Measurements from ENCODE around the gene MTRF1. TPM values are rescaled to one million over a fixed set of nuclear protein-coding genes. Genes with fewer than 3 reads are reported as not detected.

MTRF1 gene
- total RNA-seq, 2 donors from 2014 or later, result 15.0 to 15.4 TPM

DNA sequence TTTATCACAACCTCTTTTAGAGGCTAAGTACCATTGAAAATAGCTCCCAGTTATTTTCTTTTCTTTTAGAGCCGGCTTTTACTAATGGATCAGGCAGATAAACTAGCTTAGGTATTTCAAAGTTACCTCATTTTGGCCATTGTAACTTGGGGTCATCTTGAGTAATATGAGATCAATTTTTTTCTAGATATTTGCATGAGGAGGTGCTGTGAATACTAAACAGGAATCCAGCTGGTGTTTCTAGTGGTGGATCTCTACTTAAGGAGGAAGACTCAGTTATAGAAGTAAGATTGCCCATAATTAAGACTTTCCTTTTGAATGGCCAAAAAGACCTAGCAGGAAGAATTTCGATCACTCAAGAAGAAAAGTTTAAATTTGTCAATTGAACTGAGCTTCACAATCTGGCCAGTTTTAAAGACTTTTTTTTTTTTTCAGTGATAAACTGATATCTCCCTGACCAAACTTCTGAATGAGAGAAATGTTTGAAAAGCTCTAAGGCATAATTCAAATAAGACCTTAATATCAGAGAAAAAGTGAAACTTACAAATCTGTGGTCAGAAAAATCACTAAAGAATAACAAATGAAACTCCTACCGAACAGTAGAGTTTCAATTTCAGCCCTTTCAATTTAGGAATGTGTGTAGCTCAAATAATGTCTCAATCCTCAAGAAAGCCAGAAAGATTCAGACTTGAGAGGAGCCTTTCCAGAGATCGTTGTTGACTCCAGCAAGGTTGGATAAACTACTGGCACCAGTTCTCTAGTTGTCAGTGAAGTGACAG is 36.1 kb upstream of the MTRF1 start:
- Histone ChIP-seq H3K27me3 (ENCODE audit: control insufficient read depth, insufficient read depth, low read length, poor library complexity, severe bottlenecking) (no peaks in the 10 kb centered on the region), H3K27ac (ENCODE audit: low read depth, low read length) (no peak overlapping the region), H3K36me3 (ENCODE audit: control insufficient read depth, insufficient read depth, low read length) (no peaks in the 10 kb centered on the region), H3K4me1 (ENCODE audit: control insufficient read depth, insufficient read depth, low read length) (no peaks in the 10 kb centered on the region), H3K4me3 (ENCODE audit: low read length) (no peak overlapping the region), H3K9ac (ENCODE audit: extremely low read depth, low read length, poor library complexity, severe bottlenecking) (no peak overlapping the region), H3K9me3 (ENCODE audit: control insufficient read depth, low read length) (no peaks in the 10 kb centered on the region)
- no peaks in the 10 kb centered on the region for H3K27me3 Mint-ChIP-seq (ENCODE audit: insufficient read depth)
- TF ChIP-seq, protein P1, sequence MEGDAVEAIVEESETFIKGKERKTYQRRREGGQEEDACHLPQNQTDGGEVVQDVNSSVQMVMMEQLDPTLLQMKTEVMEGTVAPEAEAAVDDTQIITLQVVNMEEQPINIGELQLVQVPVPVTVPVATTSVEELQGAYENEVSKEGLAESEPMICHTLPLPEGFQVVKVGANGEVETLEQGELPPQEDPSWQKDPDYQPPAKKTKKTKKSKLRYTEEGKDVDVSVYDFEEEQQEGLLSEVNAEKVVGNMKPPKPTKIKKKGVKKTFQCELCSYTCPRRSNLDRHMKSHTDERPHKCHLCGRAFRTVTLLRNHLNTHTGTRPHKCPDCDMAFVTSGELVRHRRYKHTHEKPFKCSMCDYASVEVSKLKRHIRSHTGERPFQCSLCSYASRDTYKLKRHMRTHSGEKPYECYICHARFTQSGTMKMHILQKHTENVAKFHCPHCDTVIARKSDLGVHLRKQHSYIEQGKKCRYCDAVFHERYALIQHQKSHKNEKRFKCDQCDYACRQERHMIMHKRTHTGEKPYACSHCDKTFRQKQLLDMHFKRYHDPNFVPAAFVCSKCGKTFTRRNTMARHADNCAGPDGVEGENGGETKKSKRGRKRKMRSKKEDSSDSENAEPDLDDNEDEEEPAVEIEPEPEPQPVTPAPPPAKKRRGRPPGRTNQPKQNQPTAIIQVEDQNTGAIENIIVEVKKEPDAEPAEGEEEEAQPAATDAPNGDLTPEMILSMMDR (conservative IDR thresholded peaks at IDR 0.05), result no peak
- no peaks in the 10 kb centered on the region for H3K4me1 Mint-ChIP-seq
- H3K27ac Mint-ChIP-seq, result no peak overlapping the region
- no peaks in the 10 kb centered on the region for H3K36me3 Mint-ChIP-seq (ENCODE audit: low read depth)
- peak; percentile 1 for DNase-seq
- H3K4me3 Mint-ChIP-seq, result no peak overlapping the region
- no peaks in the 10 kb centered on the region for H3K9me3 Mint-ChIP-seq
- 91 to 94% methylated on average over 4 of the region's 4 CpGs for WGBS, 2 experiments (ENCODE audit: insufficient coverage in 1 of 2, insufficient read length in 1 of 2)

DNA sequence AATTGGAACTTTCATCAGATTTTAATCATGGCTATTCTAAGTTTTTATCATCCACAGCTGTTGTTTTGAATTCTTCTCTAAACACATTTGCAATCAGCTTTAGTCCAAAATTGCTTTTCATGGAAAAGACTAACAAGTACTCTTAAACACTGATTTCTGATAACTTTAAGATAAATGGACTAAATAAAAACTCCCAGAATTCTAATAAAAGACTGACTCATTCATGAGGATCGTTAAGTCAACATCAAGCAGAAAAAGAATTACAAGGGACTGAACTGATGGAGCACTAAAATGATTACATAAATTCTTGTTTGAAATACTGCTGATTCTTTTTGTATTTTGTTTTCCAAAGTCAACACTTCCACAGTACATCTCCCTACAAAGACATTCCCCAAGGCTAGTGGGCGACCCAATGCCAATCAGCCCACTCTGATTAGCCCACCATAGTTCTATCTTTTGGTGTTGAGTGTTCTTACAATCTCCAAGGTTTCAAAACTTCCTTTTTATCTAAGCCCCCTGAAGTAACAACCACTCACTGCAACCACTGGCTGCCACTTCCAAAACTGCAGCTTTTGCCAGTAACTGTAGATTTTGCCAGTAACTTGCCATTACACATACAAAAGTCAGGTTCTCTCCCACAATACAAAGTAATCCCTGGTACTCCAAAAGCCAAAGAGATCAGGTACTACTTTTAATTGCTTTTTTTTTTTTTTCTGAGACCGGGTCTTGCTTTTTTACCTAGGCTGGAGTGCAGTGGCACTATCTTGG is 33.7 kb upstream of the MTRF1 start:
- Mint-ChIP-seq H3K9me3 (peaks cover 2% of the 10 kb centered on the region), H3K4me1 (no peaks in the 10 kb centered on the region), H3K27me3 (ENCODE audit: insufficient read depth) (no peaks in the 10 kb centered on the region), H3K4me3 (no peak overlapping the region), H3K27ac (no peak overlapping the region), H3K36me3 (ENCODE audit: low read depth) (no peaks in the 10 kb centered on the region)
- Histone ChIP-seq H3K27ac (ENCODE audit: low read depth, low read length) (no peak overlapping the region), H3K9me3 (ENCODE audit: control insufficient read depth, low read length) (no peaks in the 10 kb centered on the region), H3K4me1 (ENCODE audit: control insufficient read depth, insufficient read depth, low read length) (no peaks in the 10 kb centered on the region), H3K9ac (ENCODE audit: extremely low read depth, low read length, poor library complexity, severe bottlenecking) (no peak overlapping the region), H3K4me3 (ENCODE audit: low read length) (no peak overlapping the region), H3K36me3 (ENCODE audit: control insufficient read depth, insufficient read depth, low read length) (no peaks in the 10 kb centered on the region), H3K27me3 (ENCODE audit: control insufficient read depth, insufficient read depth, low read length, poor library complexity, severe bottlenecking) (no peaks in the 10 kb centered on the region)
- TF ChIP-seq, protein P1 (conservative IDR thresholded peaks at IDR 0.05), result no peak
- DNase-seq, result no peak
- 90 to 100% methylated on average over 2 to 3 of the region's 3 CpGs for WGBS, 2 experiments (ENCODE audit: insufficient coverage in 1 of 2, insufficient read length in 1 of 2)

DNA sequence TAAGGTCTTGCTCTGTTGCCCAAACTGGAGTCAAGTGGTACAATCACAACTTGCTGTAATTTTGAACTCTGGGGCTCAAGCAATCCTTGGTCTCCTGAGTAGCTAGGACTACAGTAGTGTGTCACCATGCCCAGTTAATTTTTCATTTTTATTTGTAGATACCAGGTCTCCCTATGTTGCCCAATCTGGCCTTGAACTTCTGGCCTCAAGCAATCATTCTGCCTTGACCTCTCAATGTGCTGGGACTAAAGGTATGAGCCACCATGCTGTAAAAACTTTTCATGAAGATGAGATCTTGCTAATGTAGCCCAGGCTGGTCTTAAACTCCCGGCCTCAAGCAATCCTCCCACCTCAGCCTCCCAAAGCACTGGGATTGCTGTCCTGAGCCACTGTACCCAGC is 32.6 kb upstream of the MTRF1 start:
- Histone ChIP-seq H3K36me3 (ENCODE audit: control insufficient read depth, insufficient read depth, low read length) (no peaks in the 10 kb centered on the region), H3K4me1 (ENCODE audit: control insufficient read depth, insufficient read depth, low read length) (no peaks in the 10 kb centered on the region), H3K9ac (ENCODE audit: extremely low read depth, low read length, poor library complexity, severe bottlenecking) (no peak overlapping the region), H3K27me3 (ENCODE audit: control insufficient read depth, insufficient read depth, low read length, poor library complexity, severe bottlenecking) (no peaks in the 10 kb centered on the region), H3K9me3 (ENCODE audit: control insufficient read depth, low read length) (no peaks in the 10 kb centered on the region), H3K4me3 (ENCODE audit: low read length) (no peak overlapping the region), H3K27ac (ENCODE audit: low read depth, low read length) (no peak overlapping the region)
- H3K27me3 Mint-ChIP-seq (ENCODE audit: insufficient read depth), result no peaks in the 10 kb centered on the region
- no peak overlapping the region for H3K4me3 Mint-ChIP-seq
- no peaks in the 10 kb centered on the region for H3K4me1 Mint-ChIP-seq
- H3K9me3 Mint-ChIP-seq, result peaks cover 5% of the 10 kb centered on the region
- H3K36me3 Mint-ChIP-seq (ENCODE audit: low read depth), result no peaks in the 10 kb centered on the region
- TF ChIP-seq, protein P1 (conservative IDR thresholded peaks at IDR 0.05), result no peak
- 91 to 97% methylated on average over 1 of the region's 1 CpG for WGBS, 2 experiments (ENCODE audit: insufficient coverage in 1 of 2, insufficient read length in 1 of 2)
- H3K27ac Mint-ChIP-seq, result no peak overlapping the region
- DNase-seq, result no peak
